PFSK-1 (cell line): ENCODE measurements around the gene ELK3.

Experiments
- FOXP2 ChIP-seq: optimal IDR thresholded peaks from 2 replicates; pipeline ENCODE3; 2011; ENCODE audit warnings: borderline replicate concordance, control low read depth, inconsistent platforms; ENCODE audit not compliant: insufficient read depth; ENCODE audit errors: extremely low read length, extremely low read depth
- POLR2AphosphoS5 ChIP-seq: IDR thresholded peaks from 2 replicates; pipeline ENCODE4 v1.6.1; 2012; ENCODE audit warnings: low read depth, mild to moderate bottlenecking, control low read depth, low read length, moderate library complexity
- REST ChIP-seq, 2 experiments: IDR thresholded peaks; 2 replicates each; pipeline versions ENCODE4 v1.6.1 to v1.8.0; 2011 to 2012; ENCODE audit warnings: low read depth in 2 of 2, low read length in 2 of 2, control low read depth in 1 of 2, inconsistent platforms in 1 of 2, mild to moderate bottlenecking in 1 of 2, moderate library complexity in 1 of 2; ENCODE audit not compliant: insufficient read depth in 1 of 2
- SIN3A ChIP-seq: IDR thresholded peaks from 2 replicates; pipeline ENCODE4 v1.6.1; 2012; ENCODE audit warnings: mild to moderate bottlenecking, low read length, moderate library complexity, borderline replicate concordance; ENCODE audit not compliant: insufficient read depth
- TAF1 ChIP-seq: IDR thresholded peaks from 2 replicates; pipeline ENCODE4 v1.6.1; 2012; ENCODE audit warnings: low read length, control low read depth, borderline replicate concordance; ENCODE audit not compliant: insufficient read depth

Gene ELK3

GRCh38 chr12:96185914-96186313 is 8.3 kb upstream of the ELK3 start:
- no peak for TF ChIP-seq SIN3A
- TF ChIP-seq REST (IDR thresholded peaks at IDR 0.05; ENCODE audit: insufficient read depth in 1 of 2, low read depth in 2 of 2, low read length in 2 of 2): no peak
- TF ChIP-seq POLR2AphosphoS5: no peak
- TF ChIP-seq FOXP2: no peak
- no peak for TF ChIP-seq TAF1

GRCh38 chr12:96186607-96187301 is 7.4 kb upstream of the ELK3 start:
- no peak for TF ChIP-seq FOXP2
- TF ChIP-seq TAF1: no peak

- TF ChIP-seq REST (IDR thresholded peaks at IDR 0.05; ENCODE audit: insufficient read depth in 1 of 2, low read depth in 2 of 2, low read length in 2 of 2) (no peak), TAF1 (no peak), FOXP2 (no peak), POLR2AphosphoS5 (no peak), SIN3A (no peak)
Observed at GRCh38 chr12:96187956-96188355, 6.2 kb upstream of the ELK3 start.

GRCh38 chr12:96189781-96190180 is 4.4 kb upstream of the ELK3 start:
- TF ChIP-seq TAF1 (no peak), REST (IDR thresholded peaks at IDR 0.05; ENCODE audit: insufficient read depth in 1 of 2, low read depth in 2 of 2, low read length in 2 of 2) (no peak), POLR2AphosphoS5 (no peak), SIN3A (no peak), FOXP2 (no peak)

GRCh38 chr12:96190413-96191108 is 3.6 kb upstream of the ELK3 start:
- TF ChIP-seq TAF1 (no peak), POLR2AphosphoS5 (no peak), SIN3A (no peak), FOXP2 (no peak), REST (IDR thresholded peaks at IDR 0.05; ENCODE audit: insufficient read depth in 1 of 2, low read depth in 2 of 2, low read length in 2 of 2) (no peak)
